Neural cell (in vitro differentiated cells): Measurements from ENCODE around the gene ZNF784. TPM values are rescaled to one million over a fixed set of nuclear protein-coding genes. Genes with fewer than 3 reads are reported as not detected.

ENCODE experiments used
- H2AFZ ChIP-seq: fragments of 200-600, 300-800 bp; sonication (generic), shearing (Covaris generic); 2 replicates; pipeline ENCODE4 v1.6.0; 2014; ENCODE audit warnings: low read depth, mild to moderate bottlenecking, antibody characterized with exemption, low read length, moderate library complexity
- H3F3A ChIP-seq: fragments of 200-600 bp; shearing (Covaris generic); 2 replicates; pipeline ENCODE4 v1.6.1; 2016; ENCODE audit warnings: mild to moderate bottlenecking, moderate library complexity, mixed read lengths, antibody characterized with exemption, low read length; ENCODE audit not compliant: insufficient read depth, poor library complexity, severe bottlenecking
- H3K27ac ChIP-seq: fragments of 200-600, 300-800 bp; sonication (generic), shearing (Covaris generic); 2 replicates; pipeline ENCODE4 v1.5.1; 2014; ENCODE audit warnings: mild to moderate bottlenecking, low read length, moderate library complexity
- H3K27me3 ChIP-seq: fragments of 300-800, 200-600 bp; sonication (generic), shearing (Covaris generic); 2 replicates; pipeline ENCODE4 v1.6.0; 2014; ENCODE audit warnings: mild to moderate bottlenecking, low read depth, low read length, moderate library complexity; ENCODE audit not compliant: insufficient read depth
- H3K36me3 ChIP-seq: fragments of 300-800, 200-600 bp; sonication (generic), shearing (Covaris generic); 2 replicates; pipeline ENCODE4 v1.5.1; 2014; ENCODE audit warnings: mild to moderate bottlenecking, antibody characterized with exemption, low read length, moderate library complexity; ENCODE audit not compliant: insufficient read depth
- H3K4me2 ChIP-seq: fragments of 300-800, 200-600 bp; sonication (generic), shearing (Covaris generic); 2 replicates; pipeline ENCODE4 v1.6.0; 2014; ENCODE audit warnings: mild to moderate bottlenecking, low read length
- H3K4me3 ChIP-seq: fragments of 300-800, 200-600 bp; sonication (generic), shearing (Covaris generic); 2 replicates; pipeline ENCODE4 v1.5.1; 2014; ENCODE audit warnings: mild to moderate bottlenecking, low read length, moderate library complexity
- H3K79me2 ChIP-seq: fragments of 200-600 bp; shearing (Covaris generic); replicated peaks from 2 replicates; pipeline ENCODE4 v1.6.0; 2014; ENCODE audit warnings: mild to moderate bottlenecking, low read length, moderate library complexity; ENCODE audit not compliant: insufficient read depth
- H3K9ac ChIP-seq: fragments of 300-800, 200-600 bp; sonication (generic), shearing (Covaris generic); 2 replicates; pipeline ENCODE4 v1.6.1; 2016; ENCODE audit warnings: mild to moderate bottlenecking, low read length, mixed read lengths
- H3K9me2 ChIP-seq: fragments of 200-600 bp; shearing (Covaris generic); 2 replicates; pipeline ENCODE4 v1.6.1; 2016; ENCODE audit warnings: mild to moderate bottlenecking, low read length, mixed read lengths; ENCODE audit not compliant: insufficient read depth
- H3K9me3 ChIP-seq: fragments of 200-600, 300-800 bp; sonication (generic), shearing (Covaris generic); 2 replicates; pipeline ENCODE4 v1.6.1; 2016; ENCODE audit warnings: mild to moderate bottlenecking, mixed run types, low read length, moderate library complexity, mixed read lengths
- H4K20me1 ChIP-seq: fragments of 200-600 bp; shearing (Covaris generic); 2 replicates; pipeline ENCODE4 v1.6.1; 2016; ENCODE audit warnings: mild to moderate bottlenecking, mixed run types; ENCODE audit not compliant: insufficient read depth
- CTCF ChIP-seq: fragments of 450-650 bp; IDR thresholded peaks from 2 replicates; pipeline ENCODE4 v1.5.1; 2014; ENCODE audit warnings: antibody characterized with exemption, mild to moderate bottlenecking, moderate library complexity; ENCODE audit not compliant: poor library complexity, severe bottlenecking
- EP300 ChIP-seq: fragments of 450-650 bp; conservative IDR thresholded peaks from 2 replicates; pipeline ENCODE4 v1.6.1; 2014; ENCODE audit warnings: antibody characterized with exemption, mild to moderate bottlenecking, moderate library complexity; ENCODE audit not compliant: poor library complexity, severe bottlenecking
- EZH2 ChIP-seq: fragments of 200-600, 300-800 bp; shearing (Covaris generic), sonication (generic); IDR thresholded peaks from 2 replicates; pipeline ENCODE4 v1.6.1; 2014; ENCODE audit warnings: antibody characterized with exemption, low read length, borderline replicate concordance, mild to moderate bottlenecking; ENCODE audit not compliant: insufficient read depth, poor library complexity, severe bottlenecking
- MXI1 ChIP-seq: fragments of 450-650 bp; conservative IDR thresholded peaks from 2 replicates; pipeline ENCODE4 v1.6.1; 2014; ENCODE audit warnings: antibody characterized with exemption, mild to moderate bottlenecking; ENCODE audit not compliant: poor library complexity, severe bottlenecking
- POLR2AphosphoS5 ChIP-seq: IDR thresholded peaks from 2 replicates; pipeline ENCODE4 v1.6.1; 2012
- RAD21 ChIP-seq: fragments of 450-650 bp; conservative IDR thresholded peaks from 2 replicates; pipeline ENCODE4 v1.6.1; 2014; ENCODE audit warnings: antibody characterized with exemption, mild to moderate bottlenecking, moderate library complexity
- REST ChIP-seq: IDR thresholded peaks from 2 replicates; pipeline ENCODE4 v1.6.1; 2012; ENCODE audit warnings: borderline replicate concordance
- SMC3 ChIP-seq: fragments of 450-650 bp; conservative IDR thresholded peaks from 2 replicates; pipeline ENCODE4 v1.6.1; 2014; ENCODE audit warnings: antibody characterized with exemption, mild to moderate bottlenecking, moderate library complexity; ENCODE audit not compliant: poor library complexity
- TAF1 ChIP-seq: IDR thresholded peaks from 2 replicates; pipeline ENCODE4 v1.6.1; 2012; ENCODE audit warnings: low read depth
- polyA plus RNA-seq: library from polyadenylated mRNA; depleted of rRNA; stranded (reverse); fragments of >200 nt; gene quantifications from 2 replicates; pipeline ENCODE4 v1.2.3, GENCODE V29; 2014

The ZNF784 gene
- polyA plus RNA-seq, 1 donor from 2014 or later: 10.3 TPM

- peaks cover 8% of the 10 kb centered on the region for H4K20me1 ChIP-seq
- no peaks in the 10 kb centered on the region for H3F3A ChIP-seq
- H3K27ac ChIP-seq: no peak overlapping the region
- no peak overlapping the region for H3K4me2 ChIP-seq
- no peaks in the 10 kb centered on the region for H3K36me3 ChIP-seq
- no peak overlapping the region for H3K9ac ChIP-seq
- no peak overlapping the region for H2AFZ ChIP-seq
- H3K27me3 ChIP-seq: no peaks in the 10 kb centered on the region
- H3K9me2 ChIP-seq: no peaks in the 10 kb centered on the region
- peaks cover 16% of the 10 kb centered on the region for H3K79me2 ChIP-seq
- TF ChIP-seq TAF1 (no peak), REST (no peak), RAD21 (no peak), POLR2AphosphoS5 (no peak)
- no peaks in the 10 kb centered on the region for H3K9me3 ChIP-seq
- H3K4me3 ChIP-seq: no peak overlapping the region
Measured at GRCh38 chr19:55667958-55668357, 43.6 kb upstream of the ZNF784 start.

GRCh38 chr19:55667511-55667910 is 43.1 kb upstream of the ZNF784 start:
- no peaks in the 10 kb centered on the region for H3K27me3 ChIP-seq
- H3F3A ChIP-seq: no peaks in the 10 kb centered on the region
- no peak overlapping the region for H2AFZ ChIP-seq
- H3K9ac ChIP-seq: no peak overlapping the region
- no peak overlapping the region for H3K27ac ChIP-seq
- TF ChIP-seq SMC3 (no peak), POLR2AphosphoS5 (no peak), EZH2 (no peak), MXI1 (no peak), RAD21 (no peak), EP300 (no peak), TAF1 (no peak), REST (no peak), CTCF (no peak)
- no peak overlapping the region for H3K4me2 ChIP-seq
- no peaks in the 10 kb centered on the region for H3K36me3 ChIP-seq
- no peak overlapping the region for H3K4me3 ChIP-seq
- peaks cover 8% of the 10 kb centered on the region for H4K20me1 ChIP-seq
- H3K79me2 ChIP-seq: peaks cover 12% of the 10 kb centered on the region
- no peaks in the 10 kb centered on the region for H3K9me3 ChIP-seq
- H3K9me2 ChIP-seq: no peaks in the 10 kb centered on the region
